NCI-H460 (cell line): ENCODE data around the gene C4orf50. TPM values are rescaled to one million over a fixed set of nuclear protein-coding genes. Genes with fewer than 3 reads are reported as not detected.
"Not testable (repeated sequence)": the region's sequence is repeated elsewhere in the genome, so short reads cannot be mapped to it uniquely, and the experiment has no call there.

Experiments used
- DNase-seq: peaks from one replicate; pipeline ENCODE4 v3.0.0-alpha.2; 2016; ENCODE audit warnings: low read depth; ENCODE audit errors: extremely low read depth
- total RNA-seq: library from RNA; depleted of rRNA; stranded (reverse); fragments of >200 nt; shearing (Covaris generic); gene quantifications from 2 replicates; pipeline ENCODE4 v1.2.3, GENCODE V29; 2014

C4orf50 gene
- total RNA-seq, 1 experiment from 2014 or later, result not detected

GRCh38 chr4:6019316-6020263 is 1.4 kb upstream of the C4orf50 start:
- DNase-seq, result peak; percentile 26

- no peak for DNase-seq
These were observed 431 bp downstream of the C4orf50 start for GRCh38 chr4:6017800-6018199.

GRCh38 chr4:6017030-6017429 is 1.2 kb downstream of the C4orf50 start:
- no peak for DNase-seq

GRCh38 chr4:6013564-6013963 is 4.7 kb downstream of the C4orf50 start:
- no peak for DNase-seq

GRCh38 chr4:6012200-6012599 is 6.0 kb downstream of the C4orf50 start:
- DNase-seq, result no peak

GRCh38 chr4:6011686-6012085 is 6.5 kb downstream of the C4orf50 start:
- DNase-seq, result no peak

- DNase-seq, result no peak
These were observed 7.0 kb downstream of the C4orf50 start for GRCh38 chr4:6011271-6011671.

GRCh38 chr4:6010789-6011188 is 7.4 kb downstream of the C4orf50 start:
- DNase-seq, result no peak

GRCh38 chr4:6009452-6009851 is 8.8 kb downstream of the C4orf50 start:
- no peak for DNase-seq

GRCh38 chr4:6008766-6009385 is 9.4 kb downstream of the C4orf50 start:
- DNase-seq, result no peak

- DNase-seq, result no peak
These were observed 10.1 kb downstream of the C4orf50 start for GRCh38 chr4:6008092-6008551.

- no peak for DNase-seq
These were observed 13.1 kb downstream of the C4orf50 start for GRCh38 chr4:6005175-6005574.

- DNase-seq, result not testable (repeated sequence)
These were observed 14.7 kb downstream of the C4orf50 start for GRCh38 chr4:6003485-6003884.

GRCh38 chr4:6002926-6003325 is 15.3 kb downstream of the C4orf50 start:
- DNase-seq, result no peak

- no peak for DNase-seq
These were observed 15.8 kb downstream of the C4orf50 start for GRCh38 chr4:6002492-6002833.

GRCh38 chr4:6001680-6002491 is 16.3 kb downstream of the C4orf50 start:
- no peak for DNase-seq

- DNase-seq, result no peak
These were observed 18.3 kb downstream of the C4orf50 start for GRCh38 chr4:5999830-6000365.

- DNase-seq, result no peak
These were observed 18.9 kb downstream of the C4orf50 start for GRCh38 chr4:5999356-5999755.

- peak; percentile 34 for DNase-seq
These were observed 19.8 kb downstream of the C4orf50 start for GRCh38 chr4:5998333-5998936.

- DNase-seq, result no peak
These were observed 21.6 kb downstream of the C4orf50 start for GRCh38 chr4:5996641-5997040.
